GM13977 (cell line): Measurements from ENCODE around the gene TAF13.

Experiments
- DNase-seq: peaks from one replicate; pipeline ENCODE4 v3.0.0; 2012; ENCODE audit warnings: low spot score
- in situ Hi-C: fragments of 300-500 bp; cut with MboI; formaldehyde crosslinking; loops from one replicate; pipeline ENCODE4 v1.12.0; 2022; ENCODE audit warnings: low sequenced_read_pairs, low pct_unique_long_range_greater_than_20kb, mixed read lengths, inconsistent platforms; ENCODE audit not compliant: unreplicated experiment
- TF ChIP-seq, protein P1 (sequence below): IDR thresholded peaks from 2 replicates; pipeline ENCODE4 v1.5.1; 2012; ENCODE audit warnings: mild to moderate bottlenecking, control low read depth; ENCODE audit not compliant: insufficient read depth; ENCODE audit errors: extremely low read depth, missing control alignments

Gene TAF13

DNA sequence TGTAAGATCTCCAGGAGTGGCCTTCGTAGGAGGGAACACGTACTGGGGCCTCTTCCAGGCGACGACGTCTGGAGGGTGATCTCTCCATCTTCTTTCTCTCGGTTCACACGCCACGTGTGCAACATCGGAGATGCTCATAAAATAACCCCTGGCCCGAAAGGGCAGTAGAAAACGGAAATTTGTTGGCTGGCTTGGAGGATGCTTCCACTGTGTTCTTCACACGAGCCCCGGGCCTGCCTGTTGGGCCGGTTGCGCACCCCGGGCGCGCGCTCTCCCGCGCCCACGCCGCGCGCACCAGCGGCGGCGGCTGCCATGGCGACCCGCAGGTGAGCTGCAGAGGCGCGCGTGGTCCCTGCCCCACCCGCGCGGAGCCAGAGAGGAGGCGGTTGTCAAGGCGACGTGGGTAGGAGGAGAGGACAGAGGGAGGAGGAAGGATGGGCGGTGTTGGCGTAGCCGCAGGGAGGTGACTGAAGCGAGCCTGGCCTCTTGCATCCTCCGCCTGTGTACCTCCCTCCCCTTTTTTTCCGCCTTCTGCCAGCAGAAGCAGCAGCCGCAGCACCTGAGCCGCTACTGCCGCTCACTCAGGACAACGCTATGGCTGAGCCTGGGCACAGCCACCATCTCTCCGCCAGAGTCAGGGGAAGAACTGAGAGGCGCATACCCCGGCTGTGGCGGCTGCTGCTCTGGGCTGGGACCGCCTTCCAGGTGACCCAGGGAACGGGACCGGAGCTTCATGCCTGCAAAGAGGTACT, 38.0 kb upstream of the TAF13 start, which contains the start of gene ELAPOR1:
Gene ELAPOR1, plus strand, starts transcription at position 526 of the 752 bp plus-strand sequence. Its CDS starts 69 bp downstream, at position 595.
- in situ Hi-C loops, result no loop called here
- TF ChIP-seq, protein P1, sequence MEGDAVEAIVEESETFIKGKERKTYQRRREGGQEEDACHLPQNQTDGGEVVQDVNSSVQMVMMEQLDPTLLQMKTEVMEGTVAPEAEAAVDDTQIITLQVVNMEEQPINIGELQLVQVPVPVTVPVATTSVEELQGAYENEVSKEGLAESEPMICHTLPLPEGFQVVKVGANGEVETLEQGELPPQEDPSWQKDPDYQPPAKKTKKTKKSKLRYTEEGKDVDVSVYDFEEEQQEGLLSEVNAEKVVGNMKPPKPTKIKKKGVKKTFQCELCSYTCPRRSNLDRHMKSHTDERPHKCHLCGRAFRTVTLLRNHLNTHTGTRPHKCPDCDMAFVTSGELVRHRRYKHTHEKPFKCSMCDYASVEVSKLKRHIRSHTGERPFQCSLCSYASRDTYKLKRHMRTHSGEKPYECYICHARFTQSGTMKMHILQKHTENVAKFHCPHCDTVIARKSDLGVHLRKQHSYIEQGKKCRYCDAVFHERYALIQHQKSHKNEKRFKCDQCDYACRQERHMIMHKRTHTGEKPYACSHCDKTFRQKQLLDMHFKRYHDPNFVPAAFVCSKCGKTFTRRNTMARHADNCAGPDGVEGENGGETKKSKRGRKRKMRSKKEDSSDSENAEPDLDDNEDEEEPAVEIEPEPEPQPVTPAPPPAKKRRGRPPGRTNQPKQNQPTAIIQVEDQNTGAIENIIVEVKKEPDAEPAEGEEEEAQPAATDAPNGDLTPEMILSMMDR, result no peak
- DNase-seq, result peak; percentile 71

- TF ChIP-seq, protein P1, result peak; percentile 94
- in situ Hi-C loops, result no loop called here
- DNase-seq, result peak; percentile 82
These were observed 37.0 kb upstream of the TAF13 start for GRCh38 chr1:109112652-109113285.

DNA sequence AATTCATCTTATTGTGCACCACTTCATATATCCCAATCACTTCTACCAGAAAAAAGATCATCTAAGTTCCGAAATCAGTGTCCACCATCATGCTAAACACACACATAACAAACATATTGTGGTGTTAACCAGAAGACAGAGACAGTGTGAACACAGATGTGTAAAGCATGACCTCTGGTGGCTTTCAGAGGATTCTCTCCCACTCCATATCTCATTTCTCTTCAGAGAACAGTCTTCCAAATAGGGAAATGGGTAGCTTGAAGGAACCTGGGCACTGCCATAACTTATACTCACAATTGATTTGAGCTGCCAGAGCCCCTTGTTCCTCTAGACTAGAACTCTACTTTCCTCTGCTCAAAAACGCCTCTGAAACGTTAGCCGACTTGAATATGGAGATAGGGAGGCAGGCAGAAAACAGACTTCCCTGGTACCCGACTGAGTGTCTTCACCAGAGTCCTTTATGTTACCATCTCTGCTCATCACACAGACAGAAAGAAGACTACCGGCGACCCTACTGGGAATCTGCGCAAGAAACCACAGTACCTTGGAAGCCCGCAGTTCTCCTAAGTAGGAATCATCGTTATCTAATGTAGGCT, 36.4 kb upstream of the TAF13 start:
- no peak for DNase-seq
- in situ Hi-C loops, result no loop called here
- TF ChIP-seq, protein P1, result peak; percentile 40

DNA sequence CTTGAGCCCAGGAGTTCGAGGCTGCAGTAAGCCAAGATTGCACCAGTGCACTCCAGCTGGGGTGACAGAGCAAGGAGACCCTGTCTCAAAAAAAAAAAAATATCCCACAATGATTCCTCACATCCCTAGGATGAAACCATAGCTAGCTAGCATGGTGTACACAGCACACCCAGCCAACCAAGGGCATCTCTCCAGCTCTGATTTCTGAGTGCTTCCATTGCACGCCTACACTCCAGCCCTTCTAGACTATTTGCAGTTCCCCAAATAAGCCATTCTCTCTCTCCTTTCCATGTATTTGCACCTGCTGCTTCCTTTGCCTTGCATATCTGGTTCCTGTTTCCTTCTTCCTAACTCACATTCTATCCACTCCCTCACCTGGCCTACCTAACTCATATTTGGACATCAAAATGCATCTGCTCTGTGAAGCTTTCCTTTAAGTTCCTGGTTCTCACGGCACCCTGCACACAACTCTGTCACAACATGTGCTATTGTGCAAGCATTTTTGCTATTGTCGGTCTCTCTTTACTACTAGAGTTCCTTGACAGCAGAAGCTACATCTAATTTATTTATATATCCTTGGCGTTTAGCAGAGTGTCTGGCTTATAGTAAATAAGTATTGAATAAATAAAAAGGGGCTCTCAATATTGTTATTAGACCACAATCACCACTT, 35.7 kb upstream of the TAF13 start:
- TF ChIP-seq, protein P1, result no peak
- no peak for DNase-seq
- in situ Hi-C loops, result no loop called here

GRCh38 chr1:109109906-109110305, 34.1 kb upstream of the TAF13 start:
- TF ChIP-seq, protein P1, result no peak

DNA sequence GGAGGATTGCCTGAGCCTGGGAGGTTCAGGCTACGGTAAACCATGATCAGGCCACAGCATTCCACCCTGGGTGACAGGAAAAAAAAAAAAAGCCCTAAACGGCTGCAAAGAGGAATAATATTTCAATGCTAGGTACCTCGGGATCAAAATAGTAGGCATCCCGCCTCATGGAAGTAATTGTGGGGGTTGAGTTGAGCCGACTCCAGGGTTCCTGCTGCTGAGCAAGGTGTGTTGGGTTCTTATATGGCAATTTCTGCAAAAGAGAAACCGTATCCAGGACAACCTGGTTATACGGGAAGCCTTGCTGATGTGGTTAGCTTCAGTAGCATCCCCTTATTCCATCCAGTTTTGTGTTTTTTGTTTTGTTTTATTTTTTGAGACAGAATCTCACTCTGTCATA, 32.0 kb upstream of the TAF13 start:
- in situ Hi-C loops, result no loop called here
- TF ChIP-seq, protein P1, result no peak
- no peak for DNase-seq

More at GRCh38 chr1:109109906-109110305, 34.1 kb upstream of the TAF13 start:
- DNase-seq, result no peak
- in situ Hi-C loops, result no loop called here
